Lower leg skin (tissue), 3 donors: Measurements from ENCODE around the gene DENND1A.

ENCODE experiments used
- CTCF ChIP-seq, 3 donors: fragments of 450-650 bp; IDR thresholded peaks; one replicate each; pipeline ENCODE4 v1.5.1; 2016; ENCODE audit warnings: antibody characterized with exemption in 3 of 3, mild to moderate bottlenecking in 3 of 3, moderate library complexity in 2 of 3
- POLR2A ChIP-seq, 2 donors: fragments of 450-650 bp; IDR thresholded peaks; one replicate each; pipeline ENCODE4 v1.6.1; 2016 to 2017; ENCODE audit warnings: antibody characterized with exemption in 2 of 2, mild to moderate bottlenecking in 1 of 2, moderate library complexity in 1 of 2

- TF ChIP-seq CTCF (IDR thresholded peaks at IDR 0.05), result no peak
- TF ChIP-seq POLR2A (IDR thresholded peaks at IDR 0.05), result no peak
Measured at GRCh38 chr9:123746765-123747164, 183.2 kb downstream of the DENND1A start.
